Heart left ventricle (tissue), 16 donors: ENCODE data around the gene RBM28. TPM values are rescaled to one million over a fixed set of nuclear protein-coding genes. Genes with fewer than 3 reads are reported as not detected.
A peak's percentile ranks its signal among the peaks of the same experiment; 100 is the strongest.

Experiments
- ATAC-seq, 4 donors: fragments of 200-7000 bp; cut with Tn5 transposase; one replicate each; pipeline ENCODE4 v1.9.1; 2020 to 2022; ENCODE audit warnings: moderate library complexity in 4 of 4, mild to moderate bottlenecking in 3 of 4, moderate number of reproducible peaks in 1 of 4
- DNase-seq, 5 donors: peaks; one replicate each; pipeline ENCODE4 v3.0.0-alpha.2; 2020
- H3K27ac ChIP-seq, 12 donors: fragments of 200-600 bp; sonication (generic) in 4 of 12; one replicate each; pipeline versions ENCODE4 v1.5.0 to v1.8.0; 2016 to 2022; ENCODE audit warnings: mild to moderate bottlenecking in 2 of 12
- H3K27me3 ChIP-seq, 9 donors: fragments of 200-600 bp; sonication (generic) in 2 of 9; one replicate each; pipeline versions ENCODE4 v1.5.1 to v1.8.0; 2016 to 2022; ENCODE audit warnings: mild to moderate bottlenecking in 3 of 9
- H3K36me3 ChIP-seq, 9 donors: fragments of 200-600 bp; sonication (generic) in 2 of 9; one replicate each; pipeline versions ENCODE4 v1.5.0 to v1.8.0; 2018 to 2022; ENCODE audit warnings: mild to moderate bottlenecking in 2 of 9
- H3K4me1 ChIP-seq, 12 donors: fragments of 200-600 bp; sonication (generic) in 4 of 12; one replicate each; pipeline versions ENCODE4 v1.5.0 to v1.8.0; 2016 to 2022; ENCODE audit warnings: mild to moderate bottlenecking in 3 of 12
- H3K4me3 ChIP-seq, 12 donors: fragments of 200-600 bp; sonication (generic) in 4 of 12; one replicate each; pipeline versions ENCODE4 v1.5.0 to v1.8.0; 2017 to 2022; ENCODE audit warnings: mild to moderate bottlenecking in 9 of 12, moderate library complexity in 4 of 12
- H3K9me3 ChIP-seq, 12 donors: fragments of 200-600 bp; sonication (generic) in 4 of 12; one replicate each; pipeline versions ENCODE4 v1.5.0 to v1.8.0; 2016 to 2022; ENCODE audit warnings: mild to moderate bottlenecking in 1 of 12
- POLR2A ChIP-seq, 2 donors: fragments of 450-650 bp; IDR thresholded peaks; one replicate each; pipeline ENCODE4 v1.6.1; 2017; ENCODE audit warnings: antibody characterized with exemption in 2 of 2, mild to moderate bottlenecking in 2 of 2, moderate library complexity in 2 of 2
- WGBS, 4 donors: extraction: QIAGEN DNeasy Blood & Tissue Kit in 2 of 4; methylation state at CpG; one replicate each; pipeline versions ENCODE4 v1.1.5 to v1.1.7; 2013 to 2018; 5-methylcytosine and 5-hydroxymethylcytosine counted together
- intact Hi-C, 10 donors: fragments of 100-400 bp; cut with DNase I; formaldehyde crosslinking; loops; one replicate each; pipeline versions ENCODE4 v1.11.1 to v1.14.2; 2022
- long read RNA-seq, 3 donors: library from polyadenylated mRNA; unstranded; transcript quantifications; one replicate each; pipeline ENCODE4 v2.0.0, GENCODE V29; 2020 to 2021
- polyA plus RNA-seq, 2 donors: library from polyadenylated mRNA; stranded (reverse); fragments of 200-250 nt; gene quantifications; one replicate each; pipeline ENCODE4 v1.2.3, GENCODE V29; 2013
- total RNA-seq, 9 donors: library from RNA; depleted of rRNA in 2 of 9; stranded (reverse); fragments of >200 nt in 2 of 9; fragmentation: NEBNext Ultra II Directional in 3 of 9; extraction: Animal tissue kit (Norgen Biotek cat#: 25700) in 3 of 9; gene quantifications; one replicate each; pipeline versions ENCODE4 v1.1.0 to v1.2.4, GENCODE V29; 2016 to 2023
- TF ChIP-seq, protein P1 (sequence below), 12 donors: fragments of 200-600 bp; sonication (generic) in 4 of 12; IDR thresholded peaks; one replicate each; pipeline versions ENCODE4 v1.5.0 to v1.8.0; 2018 to 2022; ENCODE audit warnings: antibody characterized with exemption in 12 of 12, mild to moderate bottlenecking in 5 of 12
- donor health status: ischemic (EF 13 %, LVEDD 7.1; RV severe dilation, severe dysfunction).
- donor health status: healthy with polysubstance abuse.
- donor health status: DM: no; HTN: yes; CAD: no.
- donor health status: DM: no; HTN: no; CAD: no.
- donor health status: ischemic (EF 25% LVEDD 6.9; RV normal size, moderate dysfunction).
- donor health status: ischemic (EF 25% LVEDD 5.7; RV mildly dilated, moderate dysfunction).
- donor health status: healthy.
- donor health status: DM: yes; HTN: yes; CAD: no.
- donor health status: ischemic (EF 35%, LVEDD 5.7; RV mildly dilated, moderate dysfunction).
- donor health status: nonischemic (EF 11% LVEDD 7.7; RV severe dilation, severe dysfunction).
- donor health status: DM: yes; HTN: yes; CAD: no.
- donor health status: PGD.
- donor health status: ischemic (EF 29% LVEDD 5.4; RV normal size, mild dysfunction).
- donor health status: nonischemic (EF 23%, LVEDD 6.1; RV moderate dilation, normal function).

The RBM28 gene, protein sequence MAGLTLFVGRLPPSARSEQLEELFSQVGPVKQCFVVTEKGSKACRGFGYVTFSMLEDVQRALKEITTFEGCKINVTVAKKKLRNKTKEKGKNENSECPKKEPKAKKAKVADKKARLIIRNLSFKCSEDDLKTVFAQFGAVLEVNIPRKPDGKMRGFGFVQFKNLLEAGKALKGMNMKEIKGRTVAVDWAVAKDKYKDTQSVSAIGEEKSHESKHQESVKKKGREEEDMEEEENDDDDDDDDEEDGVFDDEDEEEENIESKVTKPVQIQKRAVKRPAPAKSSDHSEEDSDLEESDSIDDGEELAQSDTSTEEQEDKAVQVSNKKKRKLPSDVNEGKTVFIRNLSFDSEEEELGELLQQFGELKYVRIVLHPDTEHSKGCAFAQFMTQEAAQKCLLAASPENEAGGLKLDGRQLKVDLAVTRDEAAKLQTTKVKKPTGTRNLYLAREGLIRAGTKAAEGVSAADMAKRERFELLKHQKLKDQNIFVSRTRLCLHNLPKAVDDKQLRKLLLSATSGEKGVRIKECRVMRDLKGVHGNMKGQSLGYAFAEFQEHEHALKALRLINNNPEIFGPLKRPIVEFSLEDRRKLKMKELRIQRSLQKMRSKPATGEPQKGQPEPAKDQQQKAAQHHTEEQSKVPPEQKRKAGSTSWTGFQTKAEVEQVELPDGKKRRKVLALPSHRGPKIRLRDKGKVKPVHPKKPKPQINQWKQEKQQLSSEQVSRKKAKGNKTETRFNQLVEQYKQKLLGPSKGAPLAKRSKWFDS
- total RNA-seq (10 to 100 TPM; 12.0 to 29.0 (median 25.3) TPM), polyA plus RNA-seq (10 to 100 TPM; 21.7 to 40.2 TPM)
- long read RNA-seq, donor 1, full-length matches to known transcripts, result 13 of 28 reads
- long read RNA-seq, donor 1, partial matches to known transcripts, result 6 of 28 reads
- long read RNA-seq, donor 1, other reads (novel, unspliced or antisense), result 9 of 28 reads
- long read RNA-seq, donor 2, full-length matches to known transcripts, result 16 of 53 reads
- long read RNA-seq, donor 2, partial matches to known transcripts, result 18 of 53 reads
- long read RNA-seq, donor 2, other reads (novel, unspliced or antisense), result 19 of 53 reads
- long read RNA-seq, donor 3, full-length matches to known transcripts, result 18 of 31 reads
- long read RNA-seq, donor 3, partial matches to known transcripts, result 4 of 31 reads
- long read RNA-seq, donor 3, other reads (novel, unspliced or antisense), result 9 of 31 reads

- TF ChIP-seq, protein P1, sequence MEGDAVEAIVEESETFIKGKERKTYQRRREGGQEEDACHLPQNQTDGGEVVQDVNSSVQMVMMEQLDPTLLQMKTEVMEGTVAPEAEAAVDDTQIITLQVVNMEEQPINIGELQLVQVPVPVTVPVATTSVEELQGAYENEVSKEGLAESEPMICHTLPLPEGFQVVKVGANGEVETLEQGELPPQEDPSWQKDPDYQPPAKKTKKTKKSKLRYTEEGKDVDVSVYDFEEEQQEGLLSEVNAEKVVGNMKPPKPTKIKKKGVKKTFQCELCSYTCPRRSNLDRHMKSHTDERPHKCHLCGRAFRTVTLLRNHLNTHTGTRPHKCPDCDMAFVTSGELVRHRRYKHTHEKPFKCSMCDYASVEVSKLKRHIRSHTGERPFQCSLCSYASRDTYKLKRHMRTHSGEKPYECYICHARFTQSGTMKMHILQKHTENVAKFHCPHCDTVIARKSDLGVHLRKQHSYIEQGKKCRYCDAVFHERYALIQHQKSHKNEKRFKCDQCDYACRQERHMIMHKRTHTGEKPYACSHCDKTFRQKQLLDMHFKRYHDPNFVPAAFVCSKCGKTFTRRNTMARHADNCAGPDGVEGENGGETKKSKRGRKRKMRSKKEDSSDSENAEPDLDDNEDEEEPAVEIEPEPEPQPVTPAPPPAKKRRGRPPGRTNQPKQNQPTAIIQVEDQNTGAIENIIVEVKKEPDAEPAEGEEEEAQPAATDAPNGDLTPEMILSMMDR (IDR thresholded peaks at IDR 0.05), result peak in 1 of 12 donors; percentile 7
- TF ChIP-seq POLR2A (IDR thresholded peaks at IDR 0.05), result peak in 1 of 2 donors; percentile 64
- H3K27me3 ChIP-seq, result no peaks in the 10 kb centered on the region
- H3K36me3 ChIP-seq, result peaks cover 0 to 26% (median 9%) of the 10 kb centered on the region in 9 donors
- 13 to 17% (median 13%) methylated on average over 42 to 49 of the region's 49 CpGs for WGBS, 4 donors
- DNase-seq (peak; percentile 85 to 92 (median 88)), ATAC-seq (peak; percentile 88 to 95 (median 93))
- H3K4me1 ChIP-seq, result peaks cover 0 to 31% (median 21%) of the 10 kb centered on the region in 12 donors
- no peaks in the 10 kb centered on the region for H3K9me3 ChIP-seq
- peak within 1 kb of the TSS; percentile 62 to 92 (median 78) for H3K4me3 ChIP-seq
- peak within 1 kb of the TSS; percentile 19 to 90 (median 78) for H3K27ac ChIP-seq
- intact Hi-C loops, result no loop called here
Measured at GRCh38 chr7:128343554-128344430, at the start of gene RBM28. RBM28 (minus strand) TSS chr7:128343908; CDS start chr7:128343793, 115 bp downstream.

DNA sequence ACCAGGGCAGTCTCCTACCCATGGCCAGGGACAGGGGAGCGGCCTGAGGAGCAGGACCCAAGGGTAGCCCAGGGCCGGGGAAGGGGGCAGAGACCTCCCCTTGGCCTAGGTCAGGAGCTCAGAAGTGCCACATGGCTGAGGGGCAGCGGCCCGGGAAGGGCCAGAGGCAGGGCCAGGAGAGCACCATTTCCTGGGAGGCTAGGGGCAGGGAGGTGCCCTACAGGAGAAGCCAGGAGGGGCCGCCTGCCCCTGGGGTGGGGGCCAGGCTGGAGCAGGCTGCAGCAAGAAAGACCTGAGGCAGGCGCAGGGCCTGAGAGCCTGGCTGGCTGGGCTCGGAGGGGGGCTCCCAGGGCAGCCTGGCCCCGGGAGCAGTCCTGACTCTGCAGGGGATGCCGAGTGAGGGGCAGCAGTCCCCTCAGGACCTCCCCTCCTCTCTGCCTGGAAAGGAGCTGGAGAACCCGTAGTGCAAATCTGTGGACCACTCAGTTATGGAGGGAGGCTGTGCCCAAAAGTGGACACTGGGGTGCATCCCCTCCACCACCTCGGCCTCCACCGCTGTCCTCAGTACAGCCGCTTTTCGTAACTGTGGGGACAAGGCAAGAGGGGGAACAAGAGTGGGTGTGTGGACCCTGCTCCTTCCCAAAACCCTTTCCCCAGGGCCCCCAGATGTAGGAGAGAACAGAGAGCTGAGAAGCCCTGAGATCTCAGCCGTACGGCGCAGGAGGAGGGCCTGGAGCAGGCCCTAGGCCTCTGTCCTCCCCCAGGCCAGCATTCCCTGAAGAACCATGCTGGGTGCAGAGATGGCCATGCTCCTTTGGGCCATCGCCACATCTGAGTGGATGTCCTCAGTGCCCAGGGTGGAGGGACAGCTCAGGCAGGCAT, 49.0 kb upstream of the RBM28 start:
- intact Hi-C loops, result no loop called here
- no peak for TF ChIP-seq POLR2A (IDR thresholded peaks at IDR 0.05)
- TF ChIP-seq, protein P1 (IDR thresholded peaks at IDR 0.05), result no peak
- no peak overlapping the region for H3K27ac ChIP-seq
- peaks cover 0 to 3% (median 0%) of the 10 kb centered on the region in 12 donors for H3K4me1 ChIP-seq
- H3K36me3 ChIP-seq, result peaks cover 0 to 67% (median 39%) of the 10 kb centered on the region in 9 donors
- peaks cover 0 to 3% (median 0%) of the 10 kb centered on the region in 9 donors for H3K27me3 ChIP-seq
- WGBS, 4 donors, result 92 to 96% (median 94%) methylated on average over 12 to 18 of the region's 18 CpGs
- H3K9me3 ChIP-seq, result no peaks in the 10 kb centered on the region
- H3K4me3 ChIP-seq, result no peak overlapping the region
- DNase-seq (peak in 1 of 5 donors; percentile 55), ATAC-seq (no peak)

DNA sequence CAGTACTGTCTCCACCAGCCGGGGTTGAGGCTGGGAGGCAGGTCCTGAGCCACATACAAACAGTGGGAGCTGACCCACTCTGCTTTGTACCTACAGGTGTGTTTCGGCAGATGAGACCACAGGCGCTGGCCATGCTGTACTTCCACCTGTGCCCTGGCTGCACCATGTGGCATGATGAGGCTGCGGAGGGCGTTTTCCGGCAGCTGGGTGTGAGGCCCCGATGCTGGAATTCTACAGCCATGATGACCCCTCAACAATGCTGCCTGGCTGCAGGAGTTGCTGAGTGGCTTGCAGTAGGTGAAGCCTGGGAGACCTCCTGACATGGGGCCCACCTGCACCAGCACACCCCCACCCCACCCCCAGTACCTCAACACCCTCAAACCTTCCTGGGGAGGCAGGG, 48.1 kb upstream of the RBM28 start:
- H3K27me3 ChIP-seq, result peaks cover 0 to 3% (median 0%) of the 10 kb centered on the region in 9 donors
- peaks cover 0 to 58% (median 30%) of the 10 kb centered on the region in 9 donors for H3K36me3 ChIP-seq
- intact Hi-C loops, result no loop called here
- TF ChIP-seq, protein P1 (IDR thresholded peaks at IDR 0.05), result no peak
- TF ChIP-seq POLR2A (IDR thresholded peaks at IDR 0.05), result no peak
- 89 to 96% (median 93%) methylated on average over 2 to 7 of the region's 7 CpGs for WGBS, 4 donors
- ATAC-seq, result no peak
- DNase-seq, result peak in 1 of 5 donors; percentile 25
- no peaks in the 10 kb centered on the region for H3K9me3 ChIP-seq
- H3K27ac ChIP-seq, result no peak overlapping the region
- H3K4me1 ChIP-seq, result peaks cover 0 to 10% (median 5%) of the 10 kb centered on the region in 12 donors
- no peak overlapping the region for H3K4me3 ChIP-seq
